ENCODE measurements around the gene CFAP46.

Gene CFAP46

GRCh38 chr10:132986978-132987377 lies 44.6 kb upstream of the CFAP46 start:
- Histone ChIP-seq H4K20me1 (ENCODE audit: insufficient read depth, low read length) (no peaks in the 10 kb centered on the region), H3K27me3 (ENCODE audit: insufficient read depth, low read length, poor library complexity) (no peaks in the 10 kb centered on the region), H3K9ac (ENCODE audit: low read depth, low read length) (no peak overlapping the region), H3K79me2 (ENCODE audit: insufficient read depth, low read length) (no peaks in the 10 kb centered on the region), H2AFZ (ENCODE audit: low read depth, low read length) (no peak overlapping the region), H3K4me1 (ENCODE audit: insufficient read depth, low read length) (no peaks in the 10 kb centered on the region), H3K4me3 (ENCODE audit: low read depth in 1 of 2, low read length in 2 of 2) (no peak overlapping the region), H3K36me3 (ENCODE audit: insufficient read depth, low read length) (no peaks in the 10 kb centered on the region), H3K9me3 (ENCODE audit: insufficient read depth, low read length, severe bottlenecking) (no peaks in the 10 kb centered on the region), H3K4me2 (ENCODE audit: insufficient read depth, low read length) (no peak overlapping the region), H3K27ac (ENCODE audit: low read length) (no peak overlapping the region)
- TF ChIP-seq EZH2 (IDR thresholded peaks at IDR 0.05; ENCODE audit: borderline replicate concordance, low read depth, low read length, severe bottlenecking): no peak
- no peak for TF ChIP-seq CTCF (IDR thresholded peaks at IDR 0.05; ENCODE audit: borderline replicate concordance, extremely low read depth, low read length, poor library complexity, severe bottlenecking)
- ATAC-seq (ENCODE audit: insufficient read depth, low read depth) (no peak), DNase-seq (no peak)

GRCh38 chr10:132986576-132986975 lies 44.2 kb upstream of the CFAP46 start:
- no peaks in the 10 kb centered on the region for H3K4me1 ChIP-seq (ENCODE audit: insufficient read depth, low read length)
- H3K4me2 ChIP-seq (ENCODE audit: insufficient read depth, low read length): no peak overlapping the region
- no peak overlapping the region for H3K4me3 ChIP-seq (ENCODE audit: low read depth in 1 of 2, low read length in 2 of 2)
- no peaks in the 10 kb centered on the region for H3K9me3 ChIP-seq (ENCODE audit: insufficient read depth, low read length, severe bottlenecking)
- ATAC-seq (ENCODE audit: insufficient read depth, low read depth) (no peak), DNase-seq (no peak)
- H3K27me3 ChIP-seq (ENCODE audit: insufficient read depth, low read length, poor library complexity): no peaks in the 10 kb centered on the region
- no peak overlapping the region for H3K9ac ChIP-seq (ENCODE audit: low read depth, low read length)
- H3K27ac ChIP-seq (ENCODE audit: low read length): no peak overlapping the region
- no peak for TF ChIP-seq CTCF (IDR thresholded peaks at IDR 0.05; ENCODE audit: borderline replicate concordance, extremely low read depth, low read length, poor library complexity, severe bottlenecking)
- H2AFZ ChIP-seq (ENCODE audit: low read depth, low read length): no peak overlapping the region
- no peaks in the 10 kb centered on the region for H3K79me2 ChIP-seq (ENCODE audit: insufficient read depth, low read length)
- no peaks in the 10 kb centered on the region for H3K36me3 ChIP-seq (ENCODE audit: insufficient read depth, low read length)
- no peaks in the 10 kb centered on the region for H4K20me1 ChIP-seq (ENCODE audit: insufficient read depth, low read length)

GRCh38 chr10:132986076-132986475 lies 43.7 kb upstream of the CFAP46 start:
- H3K9me3 ChIP-seq (ENCODE audit: insufficient read depth, low read length, severe bottlenecking): no peaks in the 10 kb centered on the region
- H4K20me1 ChIP-seq (ENCODE audit: insufficient read depth, low read length): no peaks in the 10 kb centered on the region
- no peak overlapping the region for H3K9ac ChIP-seq (ENCODE audit: low read depth, low read length)
- DNase-seq: no peak
- H3K36me3 ChIP-seq (ENCODE audit: insufficient read depth, low read length): no peaks in the 10 kb centered on the region
- no peaks in the 10 kb centered on the region for H3K79me2 ChIP-seq (ENCODE audit: insufficient read depth, low read length)
- no peaks in the 10 kb centered on the region for H3K4me1 ChIP-seq (ENCODE audit: insufficient read depth, low read length)
- no peak for ATAC-seq (ENCODE audit: insufficient read depth, low read depth)
- H3K4me3 ChIP-seq (ENCODE audit: low read depth in 1 of 2, low read length in 2 of 2): no peak overlapping the region
- H3K27me3 ChIP-seq (ENCODE audit: insufficient read depth, low read length, poor library complexity): no peaks in the 10 kb centered on the region
- H3K4me2 ChIP-seq (ENCODE audit: insufficient read depth, low read length): no peak overlapping the region
- H2AFZ ChIP-seq (ENCODE audit: low read depth, low read length): no peak overlapping the region
- TF ChIP-seq CTCF (IDR thresholded peaks at IDR 0.05; ENCODE audit: borderline replicate concordance, extremely low read depth, low read length, poor library complexity, severe bottlenecking) (no peak), EZH2 (IDR thresholded peaks at IDR 0.05; ENCODE audit: borderline replicate concordance, low read depth, low read length, severe bottlenecking) (no peak)
- H3K27ac ChIP-seq (ENCODE audit: low read length): no peak overlapping the region

- DNase-seq: no peak
- Histone ChIP-seq H2AFZ (ENCODE audit: low read depth, low read length) (no peak overlapping the region), H3K4me3 (ENCODE audit: low read depth in 1 of 2, low read length in 2 of 2) (no peak overlapping the region), H3K4me2 (ENCODE audit: insufficient read depth, low read length) (no peak overlapping the region), H3K36me3 (ENCODE audit: insufficient read depth, low read length) (no peaks in the 10 kb centered on the region), H3K79me2 (ENCODE audit: insufficient read depth, low read length) (no peaks in the 10 kb centered on the region), H3K9ac (ENCODE audit: low read depth, low read length) (no peak overlapping the region), H3K4me1 (ENCODE audit: insufficient read depth, low read length) (no peaks in the 10 kb centered on the region), H3K9me3 (ENCODE audit: insufficient read depth, low read length, severe bottlenecking) (no peaks in the 10 kb centered on the region), H3K27ac (ENCODE audit: low read length) (no peak overlapping the region), H3K27me3 (ENCODE audit: insufficient read depth, low read length, poor library complexity) (no peaks in the 10 kb centered on the region), H4K20me1 (ENCODE audit: insufficient read depth, low read length) (no peaks in the 10 kb centered on the region)
- TF ChIP-seq EZH2 (IDR thresholded peaks at IDR 0.05; ENCODE audit: borderline replicate concordance, low read depth, low read length, severe bottlenecking) (no peak), CTCF (IDR thresholded peaks at IDR 0.05; ENCODE audit: borderline replicate concordance, extremely low read depth, low read length, poor library complexity, severe bottlenecking) (no peak)
- ATAC-seq (ENCODE audit: insufficient read depth, low read depth): no peak
Observed at GRCh38 chr10:132985546-132985900, 43.2 kb upstream of the CFAP46 start.
